SK-N-SH (cell line): Measurements from ENCODE around the gene PIAS3.

ENCODE experiments used
- ELF1 ChIP-seq: IDR thresholded peaks from 2 replicates; pipeline ENCODE4 v1.4.0; 2012
- JUND ChIP-seq: IDR thresholded peaks from 2 replicates; pipeline ENCODE4 v1.4.0; 2012

GRCh38 chr1:145863282-145864018 lies 4.6 kb upstream of the PIAS3 start:
- no peak for TF ChIP-seq ELF1
- no peak for TF ChIP-seq JUND
